Measurements from ENCODE around the gene TMEM30B.

DNA sequence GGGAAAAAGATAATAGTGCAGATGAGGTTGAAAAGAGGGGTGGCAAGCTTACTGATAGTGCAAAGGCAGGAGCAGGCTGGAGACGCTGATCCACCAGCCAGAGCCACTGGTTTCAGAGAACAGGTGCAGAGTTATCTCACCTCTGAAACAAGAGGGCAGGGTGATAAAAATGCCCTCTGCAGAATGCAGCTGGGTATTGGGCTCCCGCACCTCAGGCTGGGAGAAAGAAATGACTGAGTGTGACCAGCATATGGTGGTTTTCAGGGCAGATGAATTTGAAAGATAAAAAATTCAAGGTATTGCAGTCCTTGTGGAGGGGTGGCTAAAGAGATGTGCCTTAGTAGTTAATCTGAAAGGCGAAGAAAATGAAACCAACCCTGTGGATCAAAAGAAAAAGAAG, 2.9 kb upstream of the TMEM30B start:
- TF ChIP-seq, protein P1, sequence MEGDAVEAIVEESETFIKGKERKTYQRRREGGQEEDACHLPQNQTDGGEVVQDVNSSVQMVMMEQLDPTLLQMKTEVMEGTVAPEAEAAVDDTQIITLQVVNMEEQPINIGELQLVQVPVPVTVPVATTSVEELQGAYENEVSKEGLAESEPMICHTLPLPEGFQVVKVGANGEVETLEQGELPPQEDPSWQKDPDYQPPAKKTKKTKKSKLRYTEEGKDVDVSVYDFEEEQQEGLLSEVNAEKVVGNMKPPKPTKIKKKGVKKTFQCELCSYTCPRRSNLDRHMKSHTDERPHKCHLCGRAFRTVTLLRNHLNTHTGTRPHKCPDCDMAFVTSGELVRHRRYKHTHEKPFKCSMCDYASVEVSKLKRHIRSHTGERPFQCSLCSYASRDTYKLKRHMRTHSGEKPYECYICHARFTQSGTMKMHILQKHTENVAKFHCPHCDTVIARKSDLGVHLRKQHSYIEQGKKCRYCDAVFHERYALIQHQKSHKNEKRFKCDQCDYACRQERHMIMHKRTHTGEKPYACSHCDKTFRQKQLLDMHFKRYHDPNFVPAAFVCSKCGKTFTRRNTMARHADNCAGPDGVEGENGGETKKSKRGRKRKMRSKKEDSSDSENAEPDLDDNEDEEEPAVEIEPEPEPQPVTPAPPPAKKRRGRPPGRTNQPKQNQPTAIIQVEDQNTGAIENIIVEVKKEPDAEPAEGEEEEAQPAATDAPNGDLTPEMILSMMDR (IDR thresholded peaks at IDR 0.05; ENCODE audit: low read depth, low read length, missing input control) = no peak
- no peak for TF ChIP-seq JUND (IDR thresholded peaks at IDR 0.05)
- TF ChIP-seq YY1 (IDR thresholded peaks at IDR 0.05) = no peak
- TF ChIP-seq TAF1 (conservative IDR thresholded peaks at IDR 0.05) = no peak
- TF ChIP-seq ATF3 (IDR thresholded peaks at IDR 0.05) = no peak
- TF ChIP-seq HNF4A (conservative IDR thresholded peaks at IDR 0.05) = no peak
- no peak for TF ChIP-seq GABPA (IDR thresholded peaks at IDR 0.05 in 1 of 2, conservative IDR thresholded peaks at IDR 0.05 in 1 of 2)
- TF ChIP-seq, protein P2, sequence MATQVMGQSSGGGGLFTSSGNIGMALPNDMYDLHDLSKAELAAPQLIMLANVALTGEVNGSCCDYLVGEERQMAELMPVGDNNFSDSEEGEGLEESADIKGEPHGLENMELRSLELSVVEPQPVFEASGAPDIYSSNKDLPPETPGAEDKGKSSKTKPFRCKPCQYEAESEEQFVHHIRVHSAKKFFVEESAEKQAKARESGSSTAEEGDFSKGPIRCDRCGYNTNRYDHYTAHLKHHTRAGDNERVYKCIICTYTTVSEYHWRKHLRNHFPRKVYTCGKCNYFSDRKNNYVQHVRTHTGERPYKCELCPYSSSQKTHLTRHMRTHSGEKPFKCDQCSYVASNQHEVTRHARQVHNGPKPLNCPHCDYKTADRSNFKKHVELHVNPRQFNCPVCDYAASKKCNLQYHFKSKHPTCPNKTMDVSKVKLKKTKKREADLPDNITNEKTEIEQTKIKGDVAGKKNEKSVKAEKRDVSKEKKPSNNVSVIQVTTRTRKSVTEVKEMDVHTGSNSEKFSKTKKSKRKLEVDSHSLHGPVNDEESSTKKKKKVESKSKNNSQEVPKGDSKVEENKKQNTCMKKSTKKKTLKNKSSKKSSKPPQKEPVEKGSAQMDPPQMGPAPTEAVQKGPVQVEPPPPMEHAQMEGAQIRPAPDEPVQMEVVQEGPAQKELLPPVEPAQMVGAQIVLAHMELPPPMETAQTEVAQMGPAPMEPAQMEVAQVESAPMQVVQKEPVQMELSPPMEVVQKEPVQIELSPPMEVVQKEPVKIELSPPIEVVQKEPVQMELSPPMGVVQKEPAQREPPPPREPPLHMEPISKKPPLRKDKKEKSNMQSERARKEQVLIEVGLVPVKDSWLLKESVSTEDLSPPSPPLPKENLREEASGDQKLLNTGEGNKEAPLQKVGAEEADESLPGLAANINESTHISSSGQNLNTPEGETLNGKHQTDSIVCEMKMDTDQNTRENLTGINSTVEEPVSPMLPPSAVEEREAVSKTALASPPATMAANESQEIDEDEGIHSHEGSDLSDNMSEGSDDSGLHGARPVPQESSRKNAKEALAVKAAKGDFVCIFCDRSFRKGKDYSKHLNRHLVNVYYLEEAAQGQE (IDR thresholded peaks at IDR 0.05) = no peak
- TF ChIP-seq MAX (IDR thresholded peaks at IDR 0.05) = no peak
- no peak for TF ChIP-seq FOXA2 (IDR thresholded peaks at IDR 0.05)
